Esophagus muscularis mucosa (tissue), 4 donors: ENCODE measurements around the gene ATP8B3. TPM values are rescaled to one million over a fixed set of nuclear protein-coding genes. Genes with fewer than 3 reads are reported as not detected.

Experiments used
- DNase-seq: peaks from one replicate; pipeline ENCODE4 v3.0.0-alpha.2; 2017; ENCODE audit errors: extremely low spot score
- H3K27ac ChIP-seq, 4 donors: fragments of 200-600 bp; sonication (generic); replicated peaks in 1 of 4; 1 replicate in 3 of 4; 2 replicates in 1 of 4; pipeline ENCODE4 v1.5.1; 2016 to 2019; ENCODE audit warnings: mild to moderate bottlenecking in 1 of 4
- H3K27me3 ChIP-seq, 4 donors: fragments of 200-600 bp; sonication (generic); one replicate each; pipeline versions ENCODE4 v1.5.1 to v1.6.0; 2016 to 2019
- H3K36me3 ChIP-seq, 4 donors: fragments of 200-600 bp; sonication (generic); one replicate each; pipeline ENCODE4 v1.5.1; 2016 to 2019
- H3K4me1 ChIP-seq, 4 donors: fragments of 200-600 bp; sonication (generic); one replicate each; pipeline ENCODE4 v1.5.1; 2016 to 2019
- H3K4me3 ChIP-seq, 4 donors: fragments of 200-600 bp; sonication (generic); 1 replicate in 2 of 4; 2 replicates in 2 of 4; pipeline ENCODE4 v1.5.1; 2016 to 2019; ENCODE audit warnings: mild to moderate bottlenecking in 4 of 4, moderate library complexity in 1 of 4
- H3K9me3 ChIP-seq, 4 donors: fragments of 200-600 bp; sonication (generic); 1 replicate in 3 of 4; 2 replicates in 1 of 4; pipeline ENCODE4 v1.5.1; 2016 to 2019
- EP300 ChIP-seq: sonication (generic); formaldehyde crosslinking; IDR thresholded peaks from one replicate; pipeline ENCODE4 v1.6.1; 2017; ENCODE audit warnings: antibody characterized with exemption
- POLR2A ChIP-seq: fragments of 450-650 bp; IDR thresholded peaks from one replicate; pipeline ENCODE4 v1.6.1; 2017; ENCODE audit warnings: antibody characterized with exemption, moderate library complexity, mild to moderate bottlenecking, low read depth
- POLR2AphosphoS5 ChIP-seq, 2 donors: sonication (generic); formaldehyde crosslinking; IDR thresholded peaks; one replicate each; pipeline ENCODE4 v1.6.1; 2017; ENCODE audit warnings: antibody characterized with exemption in 2 of 2
- WGBS: methylation state at CpG from one replicate; pipeline ENCODE4 v1.1.5; 2018; 5-methylcytosine and 5-hydroxymethylcytosine counted together
- intact Hi-C: fragments of 100-400 bp; cut with DNase I; formaldehyde crosslinking; loops from one replicate; pipeline ENCODE4 v1.15.1; 2023
- total RNA-seq, 4 donors: library from RNA; depleted of rRNA; stranded (reverse); fragments of >200 nt; gene quantifications; one replicate each; pipeline versions ENCODE4 v1.1.0 to v1.2.1, GENCODE V29; 2016
- TF ChIP-seq, protein P1 (sequence below), 3 experiments: fragments of 200-600 bp in 2 of 3; fragments of 450-650 bp in 1 of 3; sonication (generic) in 2 of 3; IDR thresholded peaks; one replicate each; pipeline ENCODE4 v1.5.1; 2017 to 2019; ENCODE audit warnings: antibody characterized with exemption in 3 of 3, mild to moderate bottlenecking in 2 of 3, moderate library complexity in 1 of 3

The ATP8B3 gene
- total RNA-seq, 4 donors from 2014 or later = 0.19 to 0.92 (median 0.66) TPM

- H3K9me3 ChIP-seq = peaks cover 0 to 19% (median 14%) of the 10 kb centered on the region in 4 donors
- no peaks in the 10 kb centered on the region for H3K36me3 ChIP-seq
- H3K27ac ChIP-seq = no peak overlapping the region
- intact Hi-C loops = no loop called here
- no peak overlapping the region for H3K4me3 ChIP-seq
- H3K27me3 ChIP-seq = peaks cover 7 to 100% (median 45%) of the 10 kb centered on the region in 4 donors
- DNase-seq = no peak
- WGBS = 51% methylated on average over 11 of the region's 14 CpGs
- no peak for TF ChIP-seq EP300
- TF ChIP-seq POLR2AphosphoS5 (IDR thresholded peaks at IDR 0.05) = no peak
- no peak for TF ChIP-seq POLR2A
- TF ChIP-seq, protein P1, sequence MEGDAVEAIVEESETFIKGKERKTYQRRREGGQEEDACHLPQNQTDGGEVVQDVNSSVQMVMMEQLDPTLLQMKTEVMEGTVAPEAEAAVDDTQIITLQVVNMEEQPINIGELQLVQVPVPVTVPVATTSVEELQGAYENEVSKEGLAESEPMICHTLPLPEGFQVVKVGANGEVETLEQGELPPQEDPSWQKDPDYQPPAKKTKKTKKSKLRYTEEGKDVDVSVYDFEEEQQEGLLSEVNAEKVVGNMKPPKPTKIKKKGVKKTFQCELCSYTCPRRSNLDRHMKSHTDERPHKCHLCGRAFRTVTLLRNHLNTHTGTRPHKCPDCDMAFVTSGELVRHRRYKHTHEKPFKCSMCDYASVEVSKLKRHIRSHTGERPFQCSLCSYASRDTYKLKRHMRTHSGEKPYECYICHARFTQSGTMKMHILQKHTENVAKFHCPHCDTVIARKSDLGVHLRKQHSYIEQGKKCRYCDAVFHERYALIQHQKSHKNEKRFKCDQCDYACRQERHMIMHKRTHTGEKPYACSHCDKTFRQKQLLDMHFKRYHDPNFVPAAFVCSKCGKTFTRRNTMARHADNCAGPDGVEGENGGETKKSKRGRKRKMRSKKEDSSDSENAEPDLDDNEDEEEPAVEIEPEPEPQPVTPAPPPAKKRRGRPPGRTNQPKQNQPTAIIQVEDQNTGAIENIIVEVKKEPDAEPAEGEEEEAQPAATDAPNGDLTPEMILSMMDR (IDR thresholded peaks at IDR 0.05) = no peak
- peaks cover 4 to 13% (median 6%) of the 10 kb centered on the region in 4 donors for H3K4me1 ChIP-seq
These were observed 31.7 kb downstream of the ATP8B3 start for GRCh38 chr19:1780272-1780958.

- TF ChIP-seq POLR2AphosphoS5 (IDR thresholded peaks at IDR 0.05) (no peak), EP300 (no peak), POLR2A (no peak)
- TF ChIP-seq, protein P1 (IDR thresholded peaks at IDR 0.05) = no peak
- WGBS = 47% methylated on average over 16 of the region's 16 CpGs
These were observed 32.5 kb downstream of the ATP8B3 start for GRCh38 chr19:1779574-1779973.

GRCh38 chr19:1777149-1777548 is 34.9 kb downstream of the ATP8B3 start:
- no peak for TF ChIP-seq EP300
- no peak for TF ChIP-seq POLR2AphosphoS5 (IDR thresholded peaks at IDR 0.05)
- TF ChIP-seq, protein P1 (IDR thresholded peaks at IDR 0.05) = no peak
- TF ChIP-seq POLR2A = no peak
- intact Hi-C loops = no loop called here
- no peak for DNase-seq
- Histone ChIP-seq H3K9me3 (peaks cover 0 to 18% (median 16%) of the 10 kb centered on the region in 4 donors), H3K36me3 (no peaks in the 10 kb centered on the region), H3K4me3 (no peak overlapping the region), H3K27ac (no peak overlapping the region), H3K27me3 (peaks cover 11 to 97% (median 53%) of the 10 kb centered on the region in 4 donors), H3K4me1 (peaks cover 4 to 18% (median 6%) of the 10 kb centered on the region in 4 donors)
- WGBS = 63% methylated on average over 10 of the region's 10 CpGs

More at GRCh38 chr19:1779574-1779973, 32.5 kb downstream of the ATP8B3 start:
- H3K4me3 ChIP-seq = no peak overlapping the region
- peaks cover 4 to 18% (median 6%) of the 10 kb centered on the region in 4 donors for H3K4me1 ChIP-seq
- peaks cover 0 to 27% (median 22%) of the 10 kb centered on the region in 4 donors for H3K9me3 ChIP-seq
- intact Hi-C loops = no loop called here
- no peak for DNase-seq
- H3K27me3 ChIP-seq = peaks cover 11 to 100% (median 54%) of the 10 kb centered on the region in 4 donors
- H3K36me3 ChIP-seq = no peaks in the 10 kb centered on the region
- H3K27ac ChIP-seq = no peak overlapping the region

GRCh38 chr19:1776606-1777147 is 35.4 kb downstream of the ATP8B3 start:
- peaks cover 0 to 15% (median 12%) of the 10 kb centered on the region in 4 donors for H3K9me3 ChIP-seq
- TF ChIP-seq EP300 (no peak), POLR2AphosphoS5 (IDR thresholded peaks at IDR 0.05) (no peak)
- TF ChIP-seq, protein P1 (IDR thresholded peaks at IDR 0.05) = no peak
- H3K27me3 ChIP-seq = peaks cover 11 to 97% (median 55%) of the 10 kb centered on the region in 4 donors
- no peak overlapping the region for H3K27ac ChIP-seq
- 21% methylated on average over 10 of the region's 23 CpGs for WGBS
- H3K4me3 ChIP-seq = no peak overlapping the region
- no peaks in the 10 kb centered on the region for H3K36me3 ChIP-seq
- H3K4me1 ChIP-seq = peaks cover 4 to 18% (median 6%) of the 10 kb centered on the region in 4 donors
- intact Hi-C loops = no loop called here
- no peak for DNase-seq
